HepG2 (cell line): Measurements from ENCODE around the gene TMEM217. TPM values are rescaled to one million over a fixed set of nuclear protein-coding genes. Genes with fewer than 3 reads are reported as not detected.

Experiments used
- MLXIP ChIP-seq: sonication (generic); formaldehyde crosslinking; IDR thresholded peaks from 2 replicates; pipeline ENCODE4 v1.9.0; 2021; ENCODE audit warnings: missing genetic modification reagents, borderline replicate concordance
- ZBED4 ChIP-seq: sonication (generic); formaldehyde crosslinking; IDR thresholded peaks from 2 replicates; pipeline ENCODE4 v1.4.0; 2020; ENCODE audit warnings: missing genetic modification reagents, borderline replicate concordance
- ZMAT5 ChIP-seq: sonication (generic); formaldehyde crosslinking; IDR thresholded peaks from 2 replicates; pipeline ENCODE4 v1.5.0; 2020; ENCODE audit warnings: mild to moderate bottlenecking, low read depth, missing genetic modification reagents, borderline replicate concordance
- ZNF775 ChIP-seq: sonication (generic); formaldehyde crosslinking; IDR thresholded peaks from 2 replicates; pipeline ENCODE4 v1.4.0; 2020; ENCODE audit warnings: missing genetic modification reagents, mild to moderate bottlenecking, moderate library complexity, borderline replicate concordance
- polyA plus RNA-seq, 8 experiments: library from polyadenylated mRNA; depleted of rRNA in 3 of 8; stranded (reverse) in 7 of 8; unstranded in 1 of 8; fragments of >200 nt; fragmentation: Illumina TruSeq in 4 of 8; extraction: Trizol in 4 of 8; gene quantifications; 2 replicates each; pipeline versions ENCODE4 v1.2.1 to v1.2.3, GENCODE V29; 2011 to 2016; ENCODE audit warnings: low read depth in 4 of 8, missing spikeins in 1 of 8, mixed read lengths in 1 of 8; ENCODE audit not compliant: insufficient read depth in 1 of 8
- total RNA-seq, 5 experiments: library from RNA; depleted of rRNA; stranded (reverse); fragments of >200 nt; fragmentation: Illumina TruSeq; extraction: Trizol; gene quantifications; 2 replicates each; pipeline ENCODE4 v1.2.3, GENCODE V29; 2016; ENCODE audit warnings: low read depth in 1 of 5

The TMEM217 gene
- total and polyA plus RNA-seq, 2 of the 13 experiments (the other 11 are each of a cell fraction or from before 2014, with no cell fraction given), result 2.3 to 3.4 TPM

GRCh38 chr6:37206622-37207021, 51.3 kb downstream of the TMEM217 start (continued):
- TF ChIP-seq ZMAT5 (CRISPR knock-in tag), result no peak
- no peak for TF ChIP-seq MLXIP (CRISPR knock-in tag)
- TF ChIP-seq ZNF775 (CRISPR knock-in tag), result no peak
- no peak for TF ChIP-seq ZBED4 (CRISPR knock-in tag)
